Astrocyte (in vitro differentiated cells and primary cell): Measurements from ENCODE around the gene OLA1.

Experiments
- EZH2 ChIP-seq: IDR thresholded peaks from 2 replicates; pipeline ENCODE4 v1.6.1; 2012; ENCODE audit warnings: mild to moderate bottlenecking, low read length, inconsistent platforms; ENCODE audit not compliant: insufficient read depth
- TF ChIP-seq, protein P1 (sequence below): IDR thresholded peaks from 2 replicates; pipeline ENCODE4 v1.5.1; 2011; ENCODE audit warnings: low read depth, mild to moderate bottlenecking, inconsistent platforms, low read length, moderate library complexity; ENCODE audit not compliant: insufficient read depth

DNA sequence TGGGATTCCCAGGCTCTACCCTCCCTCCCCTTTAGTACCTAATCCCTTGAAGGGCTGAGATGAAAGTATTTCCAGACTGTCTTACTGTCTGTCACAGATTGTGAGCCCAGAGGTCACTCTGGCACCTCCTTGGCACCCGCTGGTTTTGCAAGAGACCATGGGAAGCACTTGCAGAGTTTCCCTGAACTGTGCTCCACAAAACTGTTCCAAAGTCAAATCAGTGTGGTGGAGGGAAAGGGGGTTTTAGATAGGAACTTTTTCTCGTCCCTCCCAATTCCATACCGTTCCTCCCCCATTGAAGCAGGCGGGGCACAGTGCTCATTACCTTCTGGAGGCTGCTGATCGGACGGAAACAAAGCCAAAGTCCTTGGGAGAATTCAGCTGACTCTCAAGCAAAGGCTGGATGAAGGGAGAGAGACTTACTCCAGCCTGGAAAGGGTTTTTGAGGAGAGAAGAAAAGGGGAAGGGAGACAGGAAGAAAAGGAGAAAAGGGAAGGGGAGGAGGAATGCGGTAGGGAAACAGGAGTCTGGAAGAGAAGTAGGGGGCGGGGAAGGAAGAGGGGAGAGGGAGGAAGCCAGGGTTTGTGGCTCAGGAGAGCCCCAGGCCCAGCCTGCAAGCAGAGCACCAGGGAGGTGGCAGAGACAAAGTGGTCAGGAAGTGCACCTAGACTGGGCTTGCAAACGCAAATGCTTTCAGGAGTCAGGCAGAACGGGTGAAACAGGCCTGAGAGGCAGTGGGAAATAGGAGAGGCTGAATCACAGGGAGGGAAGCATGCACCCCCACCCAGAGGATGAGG lies 194.8 kb downstream of the OLA1 start:
- TF ChIP-seq, protein P1, sequence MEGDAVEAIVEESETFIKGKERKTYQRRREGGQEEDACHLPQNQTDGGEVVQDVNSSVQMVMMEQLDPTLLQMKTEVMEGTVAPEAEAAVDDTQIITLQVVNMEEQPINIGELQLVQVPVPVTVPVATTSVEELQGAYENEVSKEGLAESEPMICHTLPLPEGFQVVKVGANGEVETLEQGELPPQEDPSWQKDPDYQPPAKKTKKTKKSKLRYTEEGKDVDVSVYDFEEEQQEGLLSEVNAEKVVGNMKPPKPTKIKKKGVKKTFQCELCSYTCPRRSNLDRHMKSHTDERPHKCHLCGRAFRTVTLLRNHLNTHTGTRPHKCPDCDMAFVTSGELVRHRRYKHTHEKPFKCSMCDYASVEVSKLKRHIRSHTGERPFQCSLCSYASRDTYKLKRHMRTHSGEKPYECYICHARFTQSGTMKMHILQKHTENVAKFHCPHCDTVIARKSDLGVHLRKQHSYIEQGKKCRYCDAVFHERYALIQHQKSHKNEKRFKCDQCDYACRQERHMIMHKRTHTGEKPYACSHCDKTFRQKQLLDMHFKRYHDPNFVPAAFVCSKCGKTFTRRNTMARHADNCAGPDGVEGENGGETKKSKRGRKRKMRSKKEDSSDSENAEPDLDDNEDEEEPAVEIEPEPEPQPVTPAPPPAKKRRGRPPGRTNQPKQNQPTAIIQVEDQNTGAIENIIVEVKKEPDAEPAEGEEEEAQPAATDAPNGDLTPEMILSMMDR: no peak
- TF ChIP-seq EZH2: no peak
